Measurements from ENCODE around the gene TNIP3.
"Not testable (repeated sequence)": the region's sequence is repeated elsewhere in the genome, so short reads cannot be mapped to it uniquely, and the experiment has no call there.

Gene TNIP3

GRCh38 chr4:121177246-121178137 is 13.4 kb upstream of the TNIP3 start:
- DNase-seq = no peak

GRCh38 chr4:121176082-121176934 is 12.2 kb upstream of the TNIP3 start:
- no peak for DNase-seq

GRCh38 chr4:121171477-121171876 is 7.4 kb upstream of the TNIP3 start:
- DNase-seq = not testable (repeated sequence)

- no peak for DNase-seq
Measured at GRCh38 chr4:121168446-121169281, 4.5 kb upstream of the TNIP3 start.

- no peak for DNase-seq
Measured at GRCh38 chr4:121166976-121167375, 2.9 kb upstream of the TNIP3 start.

GRCh38 chr4:121165206-121165605 is 1.1 kb upstream of the TNIP3 start:
- no peak for DNase-seq

GRCh38 chr4:121156822-121157769 is 7.0 kb downstream of the TNIP3 start:
- DNase-seq = peak; percentile 61

GRCh38 chr4:121155893-121156292 is 8.2 kb downstream of the TNIP3 start:
- DNase-seq = no peak

GRCh38 chr4:121154103-121154515 is 10.0 kb downstream of the TNIP3 start:
- DNase-seq = no peak

- no peak for DNase-seq
Measured at GRCh38 chr4:121151942-121152341, 12.2 kb downstream of the TNIP3 start.

- DNase-seq = no peak
Measured at GRCh38 chr4:121150486-121150885, 13.6 kb downstream of the TNIP3 start.

- DNase-seq = no peak
Measured at GRCh38 chr4:121150003-121150402, 14.1 kb downstream of the TNIP3 start.

GRCh38 chr4:121148621-121149020 is 15.5 kb downstream of the TNIP3 start:
- no peak for DNase-seq

GRCh38 chr4:121148000-121148399 is 16.1 kb downstream of the TNIP3 start:
- no peak for DNase-seq

- DNase-seq = no peak
Measured at GRCh38 chr4:121146530-121146929, 17.6 kb downstream of the TNIP3 start.

GRCh38 chr4:121145430-121145829 is 18.7 kb downstream of the TNIP3 start:
- DNase-seq = no peak

- no peak for DNase-seq
Measured at GRCh38 chr4:121144021-121144420, 20.1 kb downstream of the TNIP3 start.

- no peak for DNase-seq
Measured at GRCh38 chr4:121143131-121143530, 21.0 kb downstream of the TNIP3 start.

GRCh38 chr4:121140716-121141460 is 23.2 kb downstream of the TNIP3 start:
- no peak for DNase-seq

GRCh38 chr4:121139533-121140222 is 24.4 kb downstream of the TNIP3 start:
- no peak for DNase-seq

Measured in activated CD8-positive, alpha-beta memory T cell treated with anti-CD3 and anti-CD28 coated beads, Interleukin-2, amount 50 U/mL, for 48 hours (primary cell).